Esophagus squamous epithelium (tissue), 4 donors: ENCODE data around the gene KLHDC7B.

Source experiments
- CTCF ChIP-seq, 6 experiments: fragments of 450-650 bp in 4 of 6; fragments of 200-600 bp in 2 of 6; sonication (generic) in 2 of 6; IDR thresholded peaks; one replicate each; pipeline ENCODE4 v1.5.1; 2016 to 2019; ENCODE audit warnings: antibody characterized with exemption in 6 of 6, mild to moderate bottlenecking in 4 of 6, moderate library complexity in 4 of 6
- POLR2A ChIP-seq, 4 donors: fragments of 450-650 bp; IDR thresholded peaks; one replicate each; pipeline ENCODE4 v1.6.1; 2017; ENCODE audit warnings: antibody characterized with exemption in 4 of 4, mild to moderate bottlenecking in 4 of 4, moderate library complexity in 3 of 4

DNA sequence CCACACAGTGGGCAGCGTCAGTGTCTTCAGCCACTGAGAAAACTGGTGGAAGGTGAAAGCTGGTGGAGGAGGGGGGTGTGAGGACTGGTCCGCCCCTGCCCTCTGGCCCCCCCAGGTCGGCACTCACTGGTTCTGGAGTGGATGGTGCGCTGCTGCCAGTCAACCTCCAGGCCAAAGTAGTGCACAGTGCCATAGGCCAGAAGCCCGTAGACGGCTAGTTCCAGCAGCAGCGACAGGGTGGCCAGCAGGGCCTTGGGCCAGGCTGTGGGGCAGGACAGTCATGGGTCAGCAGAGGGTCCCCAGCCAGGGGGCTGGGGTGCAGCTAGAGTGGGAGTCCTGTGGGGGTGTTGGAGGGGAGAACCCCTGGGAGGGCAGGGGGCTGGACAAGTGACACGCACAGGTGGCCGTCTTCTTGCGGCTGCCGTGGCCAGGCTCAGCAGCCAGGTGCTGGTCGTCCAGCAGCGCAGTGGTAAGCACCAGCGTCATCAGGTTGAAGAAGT is 40.4 kb upstream of the KLHDC7B start:
- TF ChIP-seq CTCF (IDR thresholded peaks at IDR 0.05) (no peak), POLR2A (IDR thresholded peaks at IDR 0.05) (no peak)
